ENCODE measurements around the gene EPS8L3.

EPS8L3 gene

GRCh38 chr1:109777436-109777835, 13.7 kb upstream of the EPS8L3 start:
- H3F3A ChIP-seq (ENCODE audit: insufficient read depth) = no peaks in the 10 kb centered on the region
- H3K4me3 ChIP-seq (ENCODE audit: insufficient read depth, low read length, poor library complexity, severe bottlenecking) = no peak overlapping the region
- TF ChIP-seq EZH2phosphoT487 (conservative IDR thresholded peaks at IDR 0.05; ENCODE audit: low read length) (no peak), CTCF (IDR thresholded peaks at IDR 0.05; ENCODE audit: insufficient read depth, low read length, poor library complexity, severe bottlenecking) (no peak)
- H3K27ac ChIP-seq (ENCODE audit: low read depth, low read length) = no peak overlapping the region
- H3K79me2 ChIP-seq (ENCODE audit: insufficient read depth, low read length) = no peaks in the 10 kb centered on the region
- no peaks in the 10 kb centered on the region for H3K9me3 ChIP-seq (ENCODE audit: insufficient read depth, low read length)
- H2AFZ ChIP-seq (ENCODE audit: low read depth, low read length, severe bottlenecking) = no peak overlapping the region
- no peak overlapping the region for H3K4me2 ChIP-seq (ENCODE audit: low read depth, low read length, poor library complexity, severe bottlenecking)
- no peaks in the 10 kb centered on the region for H3K9me2 ChIP-seq (replicated peaks; ENCODE audit: insufficient read depth, low read length)
- H3K27me3 ChIP-seq (ENCODE audit: low read length) = no peaks in the 10 kb centered on the region
- no peak overlapping the region for H3K9ac ChIP-seq (ENCODE audit: low read length)
- no peaks in the 10 kb centered on the region for H3K36me3 ChIP-seq (ENCODE audit: low read length)
- H4K20me1 ChIP-seq (ENCODE audit: low read depth, low read length) = no peaks in the 10 kb centered on the region

- Histone ChIP-seq H3F3A (ENCODE audit: insufficient read depth) (no peaks in the 10 kb centered on the region), H3K79me2 (ENCODE audit: insufficient read depth, low read length) (no peaks in the 10 kb centered on the region), H3K4me3 (ENCODE audit: insufficient read depth, low read length, poor library complexity, severe bottlenecking) (no peak overlapping the region), H3K9me3 (ENCODE audit: insufficient read depth, low read length) (no peaks in the 10 kb centered on the region), H3K36me3 (ENCODE audit: low read length) (no peaks in the 10 kb centered on the region), H3K4me2 (ENCODE audit: low read depth, low read length, poor library complexity, severe bottlenecking) (no peak overlapping the region), H2AFZ (ENCODE audit: low read depth, low read length, severe bottlenecking) (no peak overlapping the region), H3K27ac (ENCODE audit: low read depth, low read length) (no peak overlapping the region), H3K9me2 (replicated peaks; ENCODE audit: insufficient read depth, low read length) (no peaks in the 10 kb centered on the region), H3K9ac (ENCODE audit: low read length) (no peak overlapping the region), H4K20me1 (ENCODE audit: low read depth, low read length) (no peaks in the 10 kb centered on the region), H3K27me3 (ENCODE audit: low read length) (no peaks in the 10 kb centered on the region)
- TF ChIP-seq EZH2phosphoT487 (conservative IDR thresholded peaks at IDR 0.05; ENCODE audit: low read length) (no peak), CTCF (IDR thresholded peaks at IDR 0.05; ENCODE audit: insufficient read depth, low read length, poor library complexity, severe bottlenecking) (peak; percentile 86)
Measured at GRCh38 chr1:109776911-109777310, 13.2 kb upstream of the EPS8L3 start.

GRCh38 chr1:109776206-109776835, 12.6 kb upstream of the EPS8L3 start:
- no peaks in the 10 kb centered on the region for H3K9me3 ChIP-seq (ENCODE audit: insufficient read depth, low read length)
- H3K36me3 ChIP-seq (ENCODE audit: low read length) = no peaks in the 10 kb centered on the region
- no peak overlapping the region for H3K9ac ChIP-seq (ENCODE audit: low read length)
- no peaks in the 10 kb centered on the region for H3K79me2 ChIP-seq (ENCODE audit: insufficient read depth, low read length)
- no peak overlapping the region for H3K27ac ChIP-seq (ENCODE audit: low read depth, low read length)
- TF ChIP-seq CTCF (IDR thresholded peaks at IDR 0.05; ENCODE audit: insufficient read depth, low read length, poor library complexity, severe bottlenecking) = no peak
- no peak for TF ChIP-seq EZH2phosphoT487 (conservative IDR thresholded peaks at IDR 0.05; ENCODE audit: low read length)
- no peaks in the 10 kb centered on the region for H3K9me2 ChIP-seq (replicated peaks; ENCODE audit: insufficient read depth, low read length)
- no peak overlapping the region for H2AFZ ChIP-seq (ENCODE audit: low read depth, low read length, severe bottlenecking)
- no peaks in the 10 kb centered on the region for H3K27me3 ChIP-seq (ENCODE audit: low read length)
- H3F3A ChIP-seq (ENCODE audit: insufficient read depth) = no peaks in the 10 kb centered on the region
- no peak overlapping the region for H3K4me2 ChIP-seq (ENCODE audit: low read depth, low read length, poor library complexity, severe bottlenecking)
- H3K4me3 ChIP-seq (ENCODE audit: insufficient read depth, low read length, poor library complexity, severe bottlenecking) = no peak overlapping the region
- H4K20me1 ChIP-seq (ENCODE audit: low read depth, low read length) = no peaks in the 10 kb centered on the region

All from SU-DHL-6 (cell line).